Activated CD4-positive, alpha-beta T cell treated with anti-CD3 and anti-CD28 coated beads, Interleukin-2, amount 50 U/mL, for 16 hours (primary cell): ENCODE data around the gene RAB31.
A peak's percentile ranks its signal among the peaks of the same experiment; 100 is the strongest.
"Not testable (repeated sequence)": the region's sequence is repeated elsewhere in the genome, so short reads cannot be mapped to it uniquely, and the experiment has no call there.

ENCODE experiments used
- DNase-seq: peaks from one replicate; pipeline ENCODE4 v3.0.0-alpha.2; 2020

RAB31 gene

GRCh38 chr18:9848170-9848879, 140.2 kb downstream of the RAB31 start:
- DNase-seq = no peak

- no peak for DNase-seq
These were observed 141.5 kb downstream of the RAB31 start for GRCh38 chr18:9849407-9850283.

GRCh38 chr18:9850309-9850708, 142.2 kb downstream of the RAB31 start:
- DNase-seq = no peak

- no peak for DNase-seq
These were observed 143.4 kb downstream of the RAB31 start for GRCh38 chr18:9851511-9851910.

GRCh38 chr18:9852266-9853081, 144.4 kb downstream of the RAB31 start:
- DNase-seq = no peak

GRCh38 chr18:9854801-9855676, 146.9 kb downstream of the RAB31 start:
- DNase-seq = no peak

- no peak for DNase-seq
These were observed 147.6 kb downstream of the RAB31 start for GRCh38 chr18:9855681-9856080.

- no peak for DNase-seq
These were observed 148.0 kb downstream of the RAB31 start for GRCh38 chr18:9856092-9856491.

GRCh38 chr18:9857479-9857998, 149.4 kb downstream of the RAB31 start:
- DNase-seq = not testable (repeated sequence)

- no peak for DNase-seq
These were observed 150.5 kb downstream of the RAB31 start for GRCh38 chr18:9858642-9859041.

GRCh38 chr18:9859232-9859631, 151.1 kb downstream of the RAB31 start:
- no peak for DNase-seq

- DNase-seq = no peak
These were observed 152.6 kb downstream of the RAB31 start for GRCh38 chr18:9860682-9861081.

- DNase-seq = no peak
These were observed 153.1 kb downstream of the RAB31 start for GRCh38 chr18:9861157-9861556.

GRCh38 chr18:9861933-9862332, 153.8 kb downstream of the RAB31 start:
- DNase-seq = peak; percentile 64

- DNase-seq = peak; percentile 8
These were observed 154.6 kb downstream of the RAB31 start for GRCh38 chr18:9862686-9863085.

GRCh38 chr18:9863282-9863681, 155.2 kb downstream of the RAB31 start:
- no peak for DNase-seq

GRCh38 chr18:9865764-9866490, 157.8 kb downstream of the RAB31 start:
- no peak for DNase-seq

- DNase-seq = no peak
These were observed 158.5 kb downstream of the RAB31 start for GRCh38 chr18:9866627-9867026.

GRCh38 chr18:9867071-9867594, 159.0 kb downstream of the RAB31 start:
- DNase-seq = no peak

- DNase-seq = no peak
These were observed 161.0 kb downstream of the RAB31 start for GRCh38 chr18:9868857-9869714.
